Activated T-cell treated with anti-CD3 and anti-CD28 coated beads for 48 hours (primary cell): ENCODE measurements around the gene UBTD2.

Source experiments
- DNase-seq: peaks from one replicate; pipeline ENCODE4 v3.0.0-alpha.2; 2020; ENCODE audit warnings: low read depth

UBTD2 gene

GRCh38 chr5:172171118-172171517 is 112.4 kb downstream of the UBTD2 start:
- no peak for DNase-seq

- no peak for DNase-seq
These were observed 113.3 kb downstream of the UBTD2 start for GRCh38 chr5:172170251-172170701.

- no peak for DNase-seq
These were observed 114.3 kb downstream of the UBTD2 start for GRCh38 chr5:172169216-172169615.

- no peak for DNase-seq
These were observed 115.3 kb downstream of the UBTD2 start for GRCh38 chr5:172168311-172168710.

- DNase-seq: no peak
These were observed 115.7 kb downstream of the UBTD2 start for GRCh38 chr5:172167895-172168294.

- no peak for DNase-seq
These were observed 117.3 kb downstream of the UBTD2 start for GRCh38 chr5:172166030-172166826.

- no peak for DNase-seq
These were observed 118.1 kb downstream of the UBTD2 start for GRCh38 chr5:172165465-172165864.

- no peak for DNase-seq
These were observed 118.8 kb downstream of the UBTD2 start for GRCh38 chr5:172164769-172165212.

GRCh38 chr5:172163346-172163745 is 120.2 kb downstream of the UBTD2 start:
- DNase-seq: no peak

GRCh38 chr5:172162987-172163343 is 120.6 kb downstream of the UBTD2 start:
- DNase-seq: no peak

- no peak for DNase-seq
These were observed 121.1 kb downstream of the UBTD2 start for GRCh38 chr5:172162323-172162986.

- no peak for DNase-seq
These were observed 123.1 kb downstream of the UBTD2 start for GRCh38 chr5:172160506-172160905.
